CD4-positive, alpha-beta T cell (primary cell): ENCODE results near the gene JAK1. TPM values are rescaled to one million over a fixed set of nuclear protein-coding genes. Genes with fewer than 3 reads are reported as not detected.

Experiments used
- ATAC-seq: fragments of 200-7000 bp; cut with Tn5 transposase; one replicate; pipeline ENCODE4 v1.10.0; 2022; ENCODE audit warnings: mild to moderate bottlenecking; ENCODE audit not compliant: poor library complexity
- CTCF ChIA-PET: fragments of 350-600 bp; sonication (Branson Sonifier 250); formaldehyde crosslinking; loops from one replicate; lab custom pipeline; 2021; ENCODE audit warnings: antibody characterized with exemption, inconsistent platforms; lab: Charles Lee
- POLR2A ChIA-PET: fragments of 350-600 bp; sonication (Branson Sonifier 250); formaldehyde crosslinking; loops from one replicate; lab custom pipeline; 2021; ENCODE audit warnings: antibody characterized with exemption, inconsistent platforms; lab: Charles Lee
- DNase-seq, 14 experiments: peaks; one replicate each; pipeline ENCODE4 v3.0.0-alpha.2; 2013 to 2020; ENCODE audit warnings: mixed read lengths in 2 of 14
- H3K27ac ChIP-seq, 2 donors: one replicate each; pipeline versions ENCODE4 v1.5.1 to v1.7.0; 2013; ENCODE audit warnings: low read length in 2 of 2, low read depth in 1 of 2, mild to moderate bottlenecking in 1 of 2
- H3K27me3 ChIP-seq, 2 experiments: 1 replicate in 1 of 2; 2 replicates in 1 of 2; pipeline versions ENCODE4 v1.6.1 to v1.7.0; 2013; ENCODE audit warnings: low read length in 2 of 2, control low read depth in 1 of 2, mild to moderate bottlenecking in 1 of 2, moderate library complexity in 1 of 2; ENCODE audit not compliant: insufficient read depth in 2 of 2, control insufficient read depth in 1 of 2
- H3K36me3 ChIP-seq: one replicate; pipeline ENCODE4 v1.6.1; 2013; ENCODE audit warnings: low read length, control low read depth; ENCODE audit not compliant: insufficient read depth
- H3K4me1 ChIP-seq: one replicate; pipeline ENCODE4 v1.6.1; 2013; ENCODE audit warnings: low read length, control low read depth; ENCODE audit not compliant: insufficient read depth
- H3K4me3 ChIP-seq: one replicate; pipeline ENCODE4 v1.5.1; 2013; ENCODE audit warnings: mild to moderate bottlenecking, low read length, moderate library complexity
- H3K9me3 ChIP-seq, 2 experiments: 1 replicate in 1 of 2; 2 replicates in 1 of 2; pipeline versions ENCODE4 v1.6.1 to v1.7.0; 2013; ENCODE audit warnings: low read length in 2 of 2, mild to moderate bottlenecking in 2 of 2, control low read depth in 1 of 2, moderate library complexity in 1 of 2; ENCODE audit not compliant: control insufficient read depth in 1 of 2, insufficient read depth in 1 of 2
- H3K27ac Mint-ChIP-seq: one replicate; pipeline ENCODE4 v1.8.0; 2020; ENCODE audit warnings: mixed read lengths
- H3K27me3 Mint-ChIP-seq: one replicate; pipeline ENCODE4 v1.8.0; 2021; ENCODE audit warnings: mixed read lengths
- H3K36me3 Mint-ChIP-seq: one replicate; pipeline ENCODE4 v1.8.0; 2021; ENCODE audit warnings: low read depth, mixed read lengths
- H3K4me1 Mint-ChIP-seq: one replicate; pipeline ENCODE4 v1.8.0; 2021; ENCODE audit warnings: low read depth, mixed read lengths
- H3K4me3 Mint-ChIP-seq: one replicate; pipeline ENCODE4 v1.8.0; 2020; ENCODE audit warnings: mild to moderate bottlenecking, mixed read lengths
- H3K9me3 Mint-ChIP-seq: one replicate; pipeline ENCODE4 v1.8.0; 2020; ENCODE audit warnings: mixed read lengths
- intact Hi-C, 2 experiments: fragments of 100-400 bp; cut with DNase I in 1 of 2; cut with micrococcal nuclease in 1 of 2; formaldehyde crosslinking; loops; one replicate each; pipeline versions ENCODE4 v1.15.1 to v1.9.0; 2023 to 2025; cut with DNase I, micrococcal nuclease
- total RNA-seq, 174 experiments: library from RNA in 2 of 174; stranded (reverse) in 2 of 174; gene quantifications; one replicate each; pipeline ENCODE4 v1.2.3 and lab custom pipeline; 2021 to 2026
- TF ChIP-seq, protein P1 (sequence below): fragments of 200-600 bp; IDR thresholded peaks from one replicate; pipeline ENCODE4 v1.8.0; 2022; ENCODE audit warnings: antibody characterized with exemption, mild to moderate bottlenecking

Gene JAK1
- total RNA-seq, 2 experiments from 2014 or later, result 240 to 252 TPM

- no peaks in the 10 kb centered on the region for H3K36me3 Mint-ChIP-seq
- H3K27ac Mint-ChIP-seq, result peak overlapping the region; percentile 13
- Histone ChIP-seq H3K36me3 (no peaks in the 10 kb centered on the region), H3K9me3 (no peaks in the 10 kb centered on the region), H3K27me3 (no peaks in the 10 kb centered on the region), H3K4me1 (peaks cover 17% of the 10 kb centered on the region), H3K27ac (no peak overlapping the region), H3K4me3 (no peak overlapping the region)
- DNase-seq, result peak in 4 of 14 experiments; percentile 11 to 36 (median 22)
- ChIA-PET POLR2A (interaction anchor here (1.0 to 1.7 kb wide), 9 partner anchors 8 to 133 kb away, joined by 3 to 6 read pairs (median 5); partner anchors contain the start of gene JAK1), CTCF (interaction anchor here (1.4 kb wide), 1 partner anchor 65 kb away, joined by 3 read pairs; no protein-coding TSS in a partner anchor)
- peaks cover 35% of the 10 kb centered on the region for H3K4me1 Mint-ChIP-seq
- no peaks in the 10 kb centered on the region for H3K9me3 Mint-ChIP-seq
- intact Hi-C loops, result loop anchor here in 1 of 2 experiments (10.0 kb wide), 1 partner anchor 85 kb away; no protein-coding TSS in a partner anchor
- H3K27me3 Mint-ChIP-seq, result no peaks in the 10 kb centered on the region
- TF ChIP-seq, protein P1, sequence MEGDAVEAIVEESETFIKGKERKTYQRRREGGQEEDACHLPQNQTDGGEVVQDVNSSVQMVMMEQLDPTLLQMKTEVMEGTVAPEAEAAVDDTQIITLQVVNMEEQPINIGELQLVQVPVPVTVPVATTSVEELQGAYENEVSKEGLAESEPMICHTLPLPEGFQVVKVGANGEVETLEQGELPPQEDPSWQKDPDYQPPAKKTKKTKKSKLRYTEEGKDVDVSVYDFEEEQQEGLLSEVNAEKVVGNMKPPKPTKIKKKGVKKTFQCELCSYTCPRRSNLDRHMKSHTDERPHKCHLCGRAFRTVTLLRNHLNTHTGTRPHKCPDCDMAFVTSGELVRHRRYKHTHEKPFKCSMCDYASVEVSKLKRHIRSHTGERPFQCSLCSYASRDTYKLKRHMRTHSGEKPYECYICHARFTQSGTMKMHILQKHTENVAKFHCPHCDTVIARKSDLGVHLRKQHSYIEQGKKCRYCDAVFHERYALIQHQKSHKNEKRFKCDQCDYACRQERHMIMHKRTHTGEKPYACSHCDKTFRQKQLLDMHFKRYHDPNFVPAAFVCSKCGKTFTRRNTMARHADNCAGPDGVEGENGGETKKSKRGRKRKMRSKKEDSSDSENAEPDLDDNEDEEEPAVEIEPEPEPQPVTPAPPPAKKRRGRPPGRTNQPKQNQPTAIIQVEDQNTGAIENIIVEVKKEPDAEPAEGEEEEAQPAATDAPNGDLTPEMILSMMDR, result no peak
- H3K4me3 Mint-ChIP-seq, result peak overlapping the region; percentile 28
- ATAC-seq, result peak; percentile 76
These were observed 43.5 kb upstream of the JAK1 start for GRCh38 chr1:65009724-65010420.

GRCh38 chr1:65009176-65009575 is 42.8 kb upstream of the JAK1 start:
- peaks cover 35% of the 10 kb centered on the region for H3K4me1 Mint-ChIP-seq
- peak in 2 of 14 experiments; percentile 16 to 34 for DNase-seq

DNA sequence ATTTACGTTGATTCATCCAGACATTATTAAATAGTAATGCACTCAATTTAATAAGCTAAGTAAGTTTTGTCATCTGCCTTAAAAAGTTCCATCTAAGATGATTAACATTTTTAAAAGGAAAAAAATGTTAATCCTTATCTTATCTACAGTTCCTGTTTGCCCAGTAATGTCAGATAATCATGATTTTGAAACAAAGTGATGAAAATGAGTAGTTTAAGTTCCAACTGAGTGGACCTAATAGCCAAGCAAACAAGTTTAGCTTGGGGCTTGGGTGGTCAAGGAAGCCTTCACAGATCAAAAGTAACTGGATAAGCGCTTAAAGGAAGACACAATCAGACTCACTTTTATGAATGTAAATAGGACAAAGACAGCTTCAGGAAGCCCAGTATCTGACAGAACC is 40.5 kb upstream of the JAK1 start:
- DNase-seq (no peak), ATAC-seq (no peak)
- Histone ChIP-seq H3K36me3 (no peaks in the 10 kb centered on the region), H3K27me3 (no peaks in the 10 kb centered on the region), H3K4me1 (peaks cover 28% of the 10 kb centered on the region), H3K4me3 (no peak overlapping the region), H3K27ac (no peak overlapping the region), H3K9me3 (no peaks in the 10 kb centered on the region)
- Mint-ChIP-seq H3K27ac (no peak overlapping the region), H3K4me1 (peaks cover 47% of the 10 kb centered on the region), H3K9me3 (no peaks in the 10 kb centered on the region), H3K27me3 (no peaks in the 10 kb centered on the region), H3K4me3 (no peak overlapping the region), H3K36me3 (no peaks in the 10 kb centered on the region)
- ChIA-PET POLR2A (interaction anchor here (0.6 to 1.5 kb wide), 3 partner anchors 40 to 114 kb away, joined by 3 to 4 read pairs (median 3); no protein-coding TSS in a partner anchor), CTCF (no interaction called here)
- intact Hi-C loops, result loop anchor here in 1 of 2 experiments (10.0 kb wide), 1 partner anchor 82 kb away; no protein-coding TSS in a partner anchor
- TF ChIP-seq, protein P1, result no peak

More at GRCh38 chr1:65009176-65009575, 42.8 kb upstream of the JAK1 start:
- Histone ChIP-seq H3K4me1 (peaks cover 17% of the 10 kb centered on the region), H3K9me3 (no peaks in the 10 kb centered on the region), H3K27ac (no peak overlapping the region), H3K36me3 (no peaks in the 10 kb centered on the region), H3K27me3 (no peaks in the 10 kb centered on the region), H3K4me3 (no peak overlapping the region)
- Mint-ChIP-seq H3K27ac (peak overlapping the region; percentile 1), H3K4me3 (peak overlapping the region; percentile 36), H3K9me3 (no peaks in the 10 kb centered on the region), H3K36me3 (no peaks in the 10 kb centered on the region), H3K27me3 (no peaks in the 10 kb centered on the region)
- ATAC-seq, result peak; percentile 48
- ChIA-PET CTCF (no interaction called here), POLR2A (interaction anchor here (1.0 to 1.7 kb wide), 5 partner anchors 8 to 132 kb away, joined by 3 to 6 read pairs (median 3); partner anchors contain the start of gene JAK1)
- TF ChIP-seq, protein P1, result no peak
- intact Hi-C loops, result loop anchor here in 1 of 2 experiments (10.0 kb wide), 1 partner anchor 84 kb away; no protein-coding TSS in a partner anchor
